A549 (cell line): ENCODE measurements around the gene SPTLC2. TPM values are rescaled to one million over a fixed set of nuclear protein-coding genes. Genes with fewer than 3 reads are reported as not detected.

Source experiments
- ATAC-seq, 2 experiments: fragments of 200-7000 bp in 1 of 2; fragments of >200 bp in 1 of 2; cut with Nextera tagmentation in 1 of 2; cut with Tn5 transposase in 1 of 2; 3 replicates each; pipeline versions ENCODE4 v1.8.0 to v1.9.1; 2018 to 2020; ENCODE audit warnings: mild to moderate bottlenecking in 1 of 2, moderate library complexity in 1 of 2
- CTCF ChIA-PET: fragments of 300-600 bp; sonication (Branson Sonifier 250); formaldehyde crosslinking; extraction: SDS; loops from one replicate; lab custom pipeline; 2021; ENCODE audit warnings: antibody characterized with exemption, inconsistent platforms; lab: Yijun Ruan, JAX
- POLR2A ChIA-PET: fragments of 350-600 bp; formaldehyde crosslinking; extraction: SDS; loops from one replicate; lab custom pipeline; 2021; ENCODE audit warnings: antibody characterized with exemption, inconsistent platforms; lab: Yijun Ruan, JAX
- DNase-seq, 2 experiments: peaks; one replicate each; pipeline versions ENCODE4 v3.0.0 to v3.0.0-alpha.2; 2011 to 2016; ENCODE audit warnings: low read depth in 1 of 2, low spot score in 1 of 2
- FAIRE-seq: peaks from 2 replicates; lab custom pipeline; 2011; peaks lifted over from hg19 to GRCh38; lab: Jason Lieb, UNC
- H3K27ac ChIP-seq, 2 experiments: fragments of >200 bp; sonication (Bioruptor Twin); formaldehyde crosslinking; 3 replicates each; pipeline ENCODE4 v1.5.1; 2016 to 2017
- H3K4me1 ChIP-seq: fragments of >200 bp; sonication (Bioruptor Twin); formaldehyde crosslinking; 3 replicates; pipeline ENCODE4 v1.6.1; 2016
- H3K4me2 ChIP-seq: fragments of >200 bp; sonication (Bioruptor Twin); formaldehyde crosslinking; 3 replicates; pipeline ENCODE4 v1.6.1; 2016
- H3K4me3 ChIP-seq: fragments of >200 bp; sonication (Bioruptor Twin); formaldehyde crosslinking; 3 replicates; pipeline ENCODE4 v1.5.1; 2016
- H3K9me3 ChIP-seq: fragments of >200 bp; sonication (Bioruptor Twin); formaldehyde crosslinking; 3 replicates; pipeline ENCODE4 v1.6.1; 2016
- ATOH8 ChIP-seq: fragments of 250-450 bp; sonication (Bioruptor Pico); IDR thresholded peaks from 2 replicates; pipeline ENCODE4 v1.5.0; 2020; ENCODE audit warnings: low read depth, mild to moderate bottlenecking, moderate library complexity
- CBX2 ChIP-seq: fragments of 200-600 bp; sonication (generic); IDR thresholded peaks from 2 replicates; pipeline ENCODE4 v1.6.1; 2016; ENCODE audit warnings: low read depth, mild to moderate bottlenecking, borderline replicate concordance
- CHD2 ChIP-seq: fragments of 150-350 bp; IDR thresholded peaks from 2 replicates; pipeline ENCODE4 v1.6.1; 2014; ENCODE audit warnings: low read length; ENCODE audit not compliant: partially characterized antibody
- MYC ChIP-seq: IDR thresholded peaks from 2 replicates; pipeline ENCODE4 v1.6.1; 2012; ENCODE audit warnings: mild to moderate bottlenecking, inconsistent platforms, low read length, improper control_type of control experiment, borderline replicate concordance
- NFE2L2 ChIP-seq: fragments of 150-350 bp; conservative IDR thresholded peaks from 2 replicates; pipeline ENCODE4 v1.6.1; 2014; ENCODE audit warnings: low read length
- POLR2AphosphoS2 ChIP-seq: conservative IDR thresholded peaks from 2 replicates; pipeline ENCODE4 v1.6.1; 2012; ENCODE audit warnings: low read length, improper control_type of control experiment, inconsistent platforms
- RAD21 ChIP-seq, 2 experiments: fragments of >200 bp in 1 of 2; sonication (Bioruptor Twin) in 1 of 2; formaldehyde crosslinking in 1 of 2; IDR thresholded peaks in 1 of 2; conservative IDR thresholded peaks in 1 of 2; 2 replicates in 1 of 2; 3 replicates in 1 of 2; pipeline ENCODE4 v1.6.1; 2012 to 2018; ENCODE audit warnings: inconsistent platforms in 1 of 2
- RCOR1 ChIP-seq: fragments of 150-350 bp; IDR thresholded peaks from 2 replicates; pipeline ENCODE4 v1.6.1; 2014; ENCODE audit warnings: antibody characterized with exemption, low read length, low read depth
- SMC3 ChIP-seq: fragments of >200 bp; sonication (Bioruptor Twin); formaldehyde crosslinking; IDR thresholded peaks from 3 replicates; pipeline ENCODE4 v1.6.1; 2018; ENCODE audit warnings: inconsistent platforms
- SREBF2 ChIP-seq: fragments of 450-650 bp; IDR thresholded peaks from 2 replicates; pipeline ENCODE4 v1.6.1; 2014; ENCODE audit warnings: mild to moderate bottlenecking, moderate library complexity
- USF2 ChIP-seq: fragments of 450-650 bp; IDR thresholded peaks from 2 replicates; pipeline ENCODE4 v1.6.1; 2014; ENCODE audit warnings: antibody characterized with exemption
- ZC3H11A ChIP-seq: fragments of 450-650 bp; IDR thresholded peaks from 2 replicates; pipeline ENCODE4 v1.6.1; 2014; ENCODE audit warnings: antibody characterized with exemption, mild to moderate bottlenecking
- ZFP36 ChIP-seq: fragments of 450-650 bp; IDR thresholded peaks from 2 replicates; pipeline ENCODE4 v1.6.1; 2014; ENCODE audit warnings: borderline replicate concordance; ENCODE audit not compliant: partially characterized antibody
- WGBS: methylation state at CpG from one replicate; pipeline ENCODE4 v1.1.6; 2017; ENCODE audit errors: missing lambda C conversion rate; 5-methylcytosine and 5-hydroxymethylcytosine counted together
- polyA plus RNA-seq, 4 experiments: library from polyadenylated mRNA; depleted of rRNA in 3 of 4; stranded (reverse); fragments of >200 nt; fragmentation: RNase III in 1 of 4; extraction: RNeasy Plus Mini Kit Qiagen cat#74134 plus additional on column Dnase treatment in 1 of 4; gene quantifications; 2 replicates in 3 of 4; 3 replicates in 1 of 4; pipeline ENCODE4 v1.2.3, GENCODE V29; 2011 to 2017
- TF ChIP-seq, protein P1 (sequence below): IDR thresholded peaks from 2 replicates; pipeline ENCODE4 v1.6.1; 2012; ENCODE audit warnings: low read depth, borderline replicate concordance
- TF ChIP-seq, protein P2 (sequence below): fragments of >200 bp; sonication (Bioruptor Twin); formaldehyde crosslinking; IDR thresholded peaks from 3 replicates; pipeline ENCODE4 v1.5.1; 2016
- TF ChIP-seq, protein P3 (sequence below): IDR thresholded peaks from 2 replicates; pipeline ENCODE4 v1.6.1; 2012

The SPTLC2 gene
- polyA plus RNA-seq, 2 of the 4 experiments (the other 2 are of a cell fraction) = 17.2 to 30.9 TPM

DNA sequence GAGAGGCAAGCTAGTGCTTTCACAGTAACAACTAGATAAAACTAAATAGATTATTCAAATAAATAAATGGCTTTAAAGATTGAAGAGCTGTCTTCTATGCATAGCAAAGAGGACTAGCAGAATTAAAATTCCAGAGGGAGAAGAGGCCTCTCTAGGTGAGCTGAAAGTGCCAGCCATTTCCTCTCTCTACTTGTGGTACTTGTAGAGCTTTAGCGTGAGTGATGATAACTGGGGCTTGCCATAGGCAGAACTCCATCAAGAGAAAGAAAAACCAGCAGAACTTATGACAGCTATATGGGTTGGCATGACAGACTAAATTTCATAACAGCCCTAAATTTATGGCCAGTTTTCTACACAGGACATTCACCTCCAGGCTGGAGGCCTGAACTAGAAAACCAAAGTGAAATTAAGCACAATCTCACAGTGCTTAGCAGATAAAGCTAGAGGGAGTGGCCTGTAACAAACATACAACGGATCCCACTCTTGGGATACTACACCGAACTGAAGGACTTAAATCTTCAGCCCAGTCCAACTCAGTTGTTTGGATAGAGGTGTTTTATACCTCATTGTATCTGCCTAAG, 11.0 kb downstream of the SPTLC2 start:
- POLR2A ChIA-PET = no interaction called here
- Histone ChIP-seq H3K4me3 (no peak overlapping the region), H3K27ac (no peak overlapping the region), H3K9me3 (no peaks in the 10 kb centered on the region), H3K4me2 (no peak overlapping the region), H3K4me1 (peaks cover 37% of the 10 kb centered on the region)
- ATAC-seq (no peak), DNase-seq (no peak), FAIRE-seq (no peak)
- CTCF ChIA-PET = interaction anchor here (0.7 kb wide), 1 partner anchor 800 kb away, joined by 4 read pairs; no protein-coding TSS in a partner anchor
- WGBS = 80% methylated on average over 3 of the region's 3 CpGs
- TF ChIP-seq, protein P1, sequence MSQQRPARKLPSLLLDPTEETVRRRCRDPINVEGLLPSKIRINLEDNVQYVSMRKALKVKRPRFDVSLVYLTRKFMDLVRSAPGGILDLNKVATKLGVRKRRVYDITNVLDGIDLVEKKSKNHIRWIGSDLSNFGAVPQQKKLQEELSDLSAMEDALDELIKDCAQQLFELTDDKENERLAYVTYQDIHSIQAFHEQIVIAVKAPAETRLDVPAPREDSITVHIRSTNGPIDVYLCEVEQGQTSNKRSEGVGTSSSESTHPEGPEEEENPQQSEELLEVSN = no peak
- TF ChIP-seq, all 56 proteins: peak for 0

DNA sequence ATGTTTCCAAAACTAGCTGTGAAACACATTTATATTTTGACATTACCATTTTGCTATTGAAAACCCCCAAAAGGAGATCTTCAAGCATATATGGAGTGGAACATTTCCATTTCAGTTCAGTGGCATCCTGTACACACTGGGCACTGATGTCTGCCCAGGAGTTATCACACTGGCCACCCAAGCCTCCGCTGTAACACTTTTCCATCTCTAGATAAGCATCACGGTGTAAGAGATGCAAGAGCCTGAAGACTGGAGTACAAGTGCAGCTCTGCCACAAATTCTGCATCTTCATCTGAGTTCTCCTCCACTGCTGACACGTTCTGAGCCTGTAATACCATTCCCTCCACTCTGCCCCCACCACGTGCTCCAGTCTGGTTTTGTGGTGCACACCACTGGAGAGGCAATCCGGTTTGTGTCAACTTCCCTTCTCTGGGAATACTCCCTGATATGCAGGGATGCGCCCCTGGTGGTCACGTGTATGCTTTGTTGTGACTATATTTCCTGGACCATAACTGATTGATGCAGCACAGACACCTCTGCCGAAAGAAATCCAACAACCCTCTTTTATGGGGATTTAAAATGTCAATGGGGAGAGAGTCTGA, 12.7 kb downstream of the SPTLC2 start:
- H3K4me3 ChIP-seq = no peak overlapping the region
- TF ChIP-seq SREBF2 (no peak), CBX2 (no peak), NFE2L2 (no peak), USF2 (peak; percentile 67), MYC (no peak)
- TF ChIP-seq, protein P2, sequence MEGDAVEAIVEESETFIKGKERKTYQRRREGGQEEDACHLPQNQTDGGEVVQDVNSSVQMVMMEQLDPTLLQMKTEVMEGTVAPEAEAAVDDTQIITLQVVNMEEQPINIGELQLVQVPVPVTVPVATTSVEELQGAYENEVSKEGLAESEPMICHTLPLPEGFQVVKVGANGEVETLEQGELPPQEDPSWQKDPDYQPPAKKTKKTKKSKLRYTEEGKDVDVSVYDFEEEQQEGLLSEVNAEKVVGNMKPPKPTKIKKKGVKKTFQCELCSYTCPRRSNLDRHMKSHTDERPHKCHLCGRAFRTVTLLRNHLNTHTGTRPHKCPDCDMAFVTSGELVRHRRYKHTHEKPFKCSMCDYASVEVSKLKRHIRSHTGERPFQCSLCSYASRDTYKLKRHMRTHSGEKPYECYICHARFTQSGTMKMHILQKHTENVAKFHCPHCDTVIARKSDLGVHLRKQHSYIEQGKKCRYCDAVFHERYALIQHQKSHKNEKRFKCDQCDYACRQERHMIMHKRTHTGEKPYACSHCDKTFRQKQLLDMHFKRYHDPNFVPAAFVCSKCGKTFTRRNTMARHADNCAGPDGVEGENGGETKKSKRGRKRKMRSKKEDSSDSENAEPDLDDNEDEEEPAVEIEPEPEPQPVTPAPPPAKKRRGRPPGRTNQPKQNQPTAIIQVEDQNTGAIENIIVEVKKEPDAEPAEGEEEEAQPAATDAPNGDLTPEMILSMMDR = peak; percentile 41; the same call in 2 of the 3 replicates
- TF ChIP-seq, protein P3, sequence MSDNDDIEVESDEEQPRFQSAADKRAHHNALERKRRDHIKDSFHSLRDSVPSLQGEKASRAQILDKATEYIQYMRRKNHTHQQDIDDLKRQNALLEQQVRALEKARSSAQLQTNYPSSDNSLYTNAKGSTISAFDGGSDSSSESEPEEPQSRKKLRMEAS = peak; percentile 47; the same call in 1 of the 2 replicates
- H3K4me2 ChIP-seq = peak overlapping the region; percentile 32; the same call in 2 of the 3 replicates
- ChIA-PET CTCF (interaction anchor here (0.9 kb wide), 1 partner anchor 28 kb away, joined by 3 read pairs; no protein-coding TSS in a partner anchor), POLR2A (no interaction called here)
- peak; percentile 90 to 92 for ATAC-seq
- WGBS = 56% methylated on average over 8 of the region's 8 CpGs
- no peak for FAIRE-seq
- H3K4me1 ChIP-seq = peaks cover 54% of the 10 kb centered on the region
- H3K9me3 ChIP-seq = no peaks in the 10 kb centered on the region
- DNase-seq = peak; percentile 53 to 56
- H3K27ac ChIP-seq = no peak overlapping the region

DNA sequence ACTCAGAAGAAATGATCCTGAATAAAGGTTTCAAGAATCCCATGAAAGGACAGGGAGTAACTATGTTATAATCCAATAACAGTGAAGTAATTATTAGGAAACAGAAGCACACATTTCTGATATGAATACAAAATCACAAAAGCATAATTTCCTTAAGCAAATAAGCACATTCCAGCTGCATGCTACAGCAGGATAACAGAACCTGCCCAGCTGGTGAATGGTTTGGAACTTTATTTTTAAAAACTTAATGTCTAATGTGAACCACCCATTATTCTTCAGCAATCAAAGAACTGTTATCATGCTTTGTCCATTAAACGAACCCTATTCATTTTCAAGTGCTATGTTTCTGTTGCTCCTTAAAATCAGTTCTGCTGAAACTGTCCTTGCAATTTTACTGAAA, 13.4 kb downstream of the SPTLC2 start:
- ChIA-PET POLR2A (no interaction called here), CTCF (interaction anchor here (0.9 kb wide), 1 partner anchor 27 kb away, joined by 3 read pairs; no protein-coding TSS in a partner anchor)
- H3K4me1 ChIP-seq = peaks cover 60% of the 10 kb centered on the region
- ATAC-seq (no peak), DNase-seq (no peak), FAIRE-seq (no peak)
- H3K4me2 ChIP-seq = 0 out of 3 replicates have a peak overlapping the region, but pooled peaks have one; percentile 10
- WGBS = 84% methylated on average over 1 of the region's 1 CpG
- no peak overlapping the region for H3K4me3 ChIP-seq
- no peak overlapping the region for H3K27ac ChIP-seq
- TF ChIP-seq SMC3 (no peak), CHD2 (no peak), MYC (no peak), ZFP36 (no peak), RCOR1 (no peak), ZC3H11A (no peak), RAD21 (conservative IDR thresholded peaks at IDR 0.05 in 1 of 2, IDR thresholded peaks at IDR 0.05 in 1 of 2) (no peak), POLR2AphosphoS2 (no peak), ATOH8 (no peak)
- TF ChIP-seq, protein P3 = no peak
- TF ChIP-seq, protein P2 = no peak
- no peaks in the 10 kb centered on the region for H3K9me3 ChIP-seq
